Central memory CD8-positive, alpha-beta T cell (primary cell): ENCODE measurements around the gene DPYSL3.

Experiments
- ATAC-seq: fragments of 150-1000 bp; cut with Tn5 transposase; replicated peaks from 2 replicates; pipeline ENCODE4 v1.10.0; 2022; ENCODE audit warnings: mild to moderate bottlenecking, moderate FRiP score, moderate number of reproducible peaks; ENCODE audit not compliant: poor library complexity, severe bottlenecking; ENCODE audit errors: extremely low read depth
- DNase-seq, 2 donors: peaks; one replicate each; pipeline ENCODE4 v3.0.0; 2021; ENCODE audit warnings: low spot score in 2 of 2
- H3K27ac Mint-ChIP-seq: one replicate; pipeline ENCODE4 v1.8.0; 2022; ENCODE audit warnings: low read depth, mild to moderate bottlenecking, moderate library complexity, mixed read lengths
- H3K27me3 Mint-ChIP-seq: one replicate; pipeline ENCODE4 v1.8.0; 2022; ENCODE audit warnings: mixed read lengths
- H3K36me3 Mint-ChIP-seq: one replicate; pipeline ENCODE4 v1.8.0; 2022; ENCODE audit warnings: mild to moderate bottlenecking, moderate library complexity, mixed read lengths; ENCODE audit not compliant: insufficient read depth
- H3K4me1 Mint-ChIP-seq: one replicate; pipeline ENCODE4 v1.8.0; 2022; ENCODE audit warnings: mixed read lengths
- H3K4me3 Mint-ChIP-seq: one replicate; pipeline ENCODE4 v1.8.0; 2022; ENCODE audit warnings: mild to moderate bottlenecking, moderate library complexity, mixed read lengths
- H3K9me3 Mint-ChIP-seq: one replicate; pipeline ENCODE4 v1.8.0; 2022; ENCODE audit warnings: mixed read lengths

Gene DPYSL3

DNA sequence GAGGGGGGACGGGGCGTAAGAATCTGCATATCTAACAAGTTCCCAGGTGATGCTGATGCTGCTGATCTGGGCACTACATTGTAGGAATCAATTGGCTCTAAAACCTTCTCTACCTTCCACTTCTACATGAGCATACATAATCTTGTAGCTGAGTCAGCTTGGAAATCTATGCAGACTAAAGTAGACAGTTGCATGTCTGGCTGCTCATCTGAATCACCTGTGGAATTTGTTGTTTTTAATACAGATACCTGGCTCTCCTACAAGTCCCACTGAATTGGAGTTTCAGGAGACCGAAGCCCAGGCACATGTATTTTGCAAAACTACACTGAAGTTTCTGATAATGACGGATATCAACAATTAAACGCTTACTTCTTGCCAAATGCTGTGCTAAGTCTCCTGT, 161.4 kb downstream of the DPYSL3 start:
- Mint-ChIP-seq H3K27ac (no peak overlapping the region), H3K4me1 (no peaks in the 10 kb centered on the region), H3K36me3 (no peaks in the 10 kb centered on the region), H3K27me3 (peaks cover 10% of the 10 kb centered on the region), H3K4me3 (no peak overlapping the region), H3K9me3 (no peaks in the 10 kb centered on the region)
- no peak for DNase-seq
- no peak for ATAC-seq

- no peaks in the 10 kb centered on the region for H3K36me3 Mint-ChIP-seq
- no peak overlapping the region for H3K27ac Mint-ChIP-seq
- H3K4me1 Mint-ChIP-seq = no peaks in the 10 kb centered on the region
- no peak for ATAC-seq
- peaks cover 10% of the 10 kb centered on the region for H3K27me3 Mint-ChIP-seq
- H3K9me3 Mint-ChIP-seq = no peaks in the 10 kb centered on the region
- H3K4me3 Mint-ChIP-seq = no peak overlapping the region
- DNase-seq = no peak
Observed at GRCh38 chr5:147348046-147348445, 161.8 kb downstream of the DPYSL3 start.

GRCh38 chr5:147346006-147346561, 163.8 kb downstream of the DPYSL3 start:
- H3K36me3 Mint-ChIP-seq = no peaks in the 10 kb centered on the region
- no peak overlapping the region for H3K4me3 Mint-ChIP-seq
- no peaks in the 10 kb centered on the region for H3K4me1 Mint-ChIP-seq
- H3K27ac Mint-ChIP-seq = no peak overlapping the region
- no peaks in the 10 kb centered on the region for H3K9me3 Mint-ChIP-seq
- no peaks in the 10 kb centered on the region for H3K27me3 Mint-ChIP-seq
- no peak for ATAC-seq
- DNase-seq = no peak

GRCh38 chr5:147344861-147345260, 165.0 kb downstream of the DPYSL3 start:
- Mint-ChIP-seq H3K27ac (no peak overlapping the region), H3K4me3 (no peak overlapping the region), H3K27me3 (no peaks in the 10 kb centered on the region), H3K36me3 (no peaks in the 10 kb centered on the region), H3K4me1 (no peaks in the 10 kb centered on the region), H3K9me3 (no peaks in the 10 kb centered on the region)
- no peak for DNase-seq
- ATAC-seq = no peak

GRCh38 chr5:147341345-147341744, 168.5 kb downstream of the DPYSL3 start:
- Mint-ChIP-seq H3K4me1 (no peaks in the 10 kb centered on the region), H3K9me3 (peaks cover 6% of the 10 kb centered on the region), H3K4me3 (no peak overlapping the region), H3K27ac (no peak overlapping the region), H3K27me3 (no peaks in the 10 kb centered on the region), H3K36me3 (no peaks in the 10 kb centered on the region)
- DNase-seq = no peak
- no peak for ATAC-seq

GRCh38 chr5:147340941-147341340, 168.9 kb downstream of the DPYSL3 start:
- ATAC-seq = no peak
- Mint-ChIP-seq H3K27ac (no peak overlapping the region), H3K4me3 (no peak overlapping the region), H3K9me3 (peaks cover 6% of the 10 kb centered on the region), H3K4me1 (no peaks in the 10 kb centered on the region), H3K36me3 (no peaks in the 10 kb centered on the region), H3K27me3 (no peaks in the 10 kb centered on the region)
- no peak for DNase-seq
